Kidney epithelial cell (primary cell): ENCODE results near the gene SASH1. TPM values are rescaled to one million over a fixed set of nuclear protein-coding genes. Genes with fewer than 3 reads are reported as not detected.
A peak's percentile ranks its signal among the peaks of the same experiment; 100 is the strongest.

Source experiments
- DNase-seq: peaks from one replicate; pipeline ENCODE4 v3.0.0-alpha.2; 2010; ENCODE audit warnings: low read depth
- H3K27me3 ChIP-seq: 2 replicates; pipeline ENCODE4 v1.6.0; 2011; ENCODE audit warnings: low read length; ENCODE audit not compliant: control insufficient read depth, insufficient read depth
- H3K36me3 ChIP-seq: 2 replicates; pipeline ENCODE4 v1.5.1; 2011; ENCODE audit warnings: low read length; ENCODE audit not compliant: control insufficient read depth, insufficient read depth
- H3K4me3 ChIP-seq: 2 replicates; pipeline ENCODE4 v1.5.1; 2011; ENCODE audit warnings: low read depth, mild to moderate bottlenecking, control low read depth, low read length
- CTCF ChIP-seq: IDR thresholded peaks from 2 replicates; pipeline ENCODE4 v1.5.1; 2011; ENCODE audit warnings: mild to moderate bottlenecking, moderate library complexity, low read length, control low read depth, inconsistent platforms; ENCODE audit not compliant: insufficient read depth, poor library complexity, severe bottlenecking
- total RNA-seq: library from RNA; depleted of rRNA; stranded (reverse); fragments of >200 nt; gene quantifications from 2 replicates; pipeline ENCODE4 v1.2.3, GENCODE V29; 2015

SASH1 gene
- total RNA-seq, 1 donor from 2014 or later, result 13.8 TPM

GRCh38 chr6:148529010-148529409, 186.4 kb downstream of the SASH1 start:
- Histone ChIP-seq H3K4me3 (no peak overlapping the region), H3K27me3 (no peaks in the 10 kb centered on the region), H3K36me3 (peaks cover 3% of the 10 kb centered on the region)
- no peak for TF ChIP-seq CTCF
- no peak for DNase-seq

DNA sequence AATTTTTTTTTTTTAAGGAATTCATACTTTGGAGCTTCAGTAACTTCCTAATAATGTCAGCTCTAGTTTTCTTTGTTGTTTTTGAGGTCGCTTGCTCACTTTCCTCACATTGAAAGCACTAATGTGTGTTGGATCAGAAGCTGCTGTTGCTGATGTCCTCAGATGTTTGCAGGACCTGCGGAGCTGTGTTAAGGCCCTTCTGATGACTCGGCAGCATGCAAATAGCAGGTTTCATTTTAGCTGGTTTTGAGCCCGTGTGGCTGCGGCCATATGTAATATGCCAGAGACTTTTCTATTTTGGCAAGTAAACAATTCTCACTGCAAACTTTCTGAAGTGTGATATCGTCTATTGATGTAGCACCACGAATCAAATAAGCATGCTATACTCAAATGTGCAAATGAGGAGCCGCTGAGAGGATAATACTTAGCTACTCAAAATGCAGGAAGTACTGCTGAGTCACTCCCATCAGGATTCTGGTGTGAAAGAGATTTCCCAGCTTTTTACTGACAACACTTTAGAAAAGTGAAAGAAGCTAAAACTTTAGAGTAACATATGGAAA, 187.8 kb downstream of the SASH1 start:
- no peaks in the 10 kb centered on the region for H3K27me3 ChIP-seq
- H3K36me3 ChIP-seq, result peaks cover 3% of the 10 kb centered on the region
- no peak for DNase-seq
- TF ChIP-seq CTCF, result no peak
- no peak overlapping the region for H3K4me3 ChIP-seq

DNA sequence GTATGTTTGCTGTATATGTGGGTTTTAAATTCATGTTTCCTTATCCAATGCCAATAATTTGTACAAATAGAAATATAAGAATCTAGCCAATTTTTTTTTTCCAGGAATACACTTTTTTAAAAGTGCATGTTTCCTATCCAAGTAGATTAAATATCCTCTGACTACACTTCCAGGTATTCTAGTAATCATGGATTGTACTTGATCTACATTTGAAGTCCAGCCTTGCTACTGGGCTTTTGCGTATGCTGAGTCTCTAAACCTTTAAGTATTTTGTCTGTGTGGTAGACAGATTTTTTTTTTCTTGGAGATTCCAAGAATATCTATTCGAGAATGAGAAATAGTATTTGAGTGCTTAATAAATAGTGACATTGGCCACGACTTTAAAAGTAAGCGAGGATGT, 188.3 kb downstream of the SASH1 start:
- H3K36me3 ChIP-seq, result peaks cover 3% of the 10 kb centered on the region
- DNase-seq, result no peak
- TF ChIP-seq CTCF, result no peak
- H3K27me3 ChIP-seq, result no peaks in the 10 kb centered on the region
- H3K4me3 ChIP-seq, result no peak overlapping the region

DNA sequence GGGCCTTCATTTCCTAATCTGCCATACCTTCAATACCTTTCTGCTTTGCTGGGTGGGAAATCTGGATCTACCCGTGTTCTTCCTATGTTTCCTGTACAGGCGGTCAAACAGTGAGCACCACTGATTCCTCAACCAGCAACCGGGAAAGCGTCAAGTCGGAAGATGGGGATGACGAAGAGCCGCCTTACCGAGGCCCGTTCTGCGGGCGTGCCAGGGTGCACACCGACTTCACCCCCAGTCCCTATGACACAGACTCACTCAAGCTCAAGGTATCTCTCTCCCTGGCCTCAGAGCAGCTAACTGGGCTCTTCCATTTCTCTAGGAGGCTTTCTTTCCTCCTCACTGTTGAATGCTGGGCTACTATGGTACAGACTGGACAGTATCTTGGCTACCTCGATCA, 190.1 kb downstream of the SASH1 start:
- no peak for TF ChIP-seq CTCF

DNA sequence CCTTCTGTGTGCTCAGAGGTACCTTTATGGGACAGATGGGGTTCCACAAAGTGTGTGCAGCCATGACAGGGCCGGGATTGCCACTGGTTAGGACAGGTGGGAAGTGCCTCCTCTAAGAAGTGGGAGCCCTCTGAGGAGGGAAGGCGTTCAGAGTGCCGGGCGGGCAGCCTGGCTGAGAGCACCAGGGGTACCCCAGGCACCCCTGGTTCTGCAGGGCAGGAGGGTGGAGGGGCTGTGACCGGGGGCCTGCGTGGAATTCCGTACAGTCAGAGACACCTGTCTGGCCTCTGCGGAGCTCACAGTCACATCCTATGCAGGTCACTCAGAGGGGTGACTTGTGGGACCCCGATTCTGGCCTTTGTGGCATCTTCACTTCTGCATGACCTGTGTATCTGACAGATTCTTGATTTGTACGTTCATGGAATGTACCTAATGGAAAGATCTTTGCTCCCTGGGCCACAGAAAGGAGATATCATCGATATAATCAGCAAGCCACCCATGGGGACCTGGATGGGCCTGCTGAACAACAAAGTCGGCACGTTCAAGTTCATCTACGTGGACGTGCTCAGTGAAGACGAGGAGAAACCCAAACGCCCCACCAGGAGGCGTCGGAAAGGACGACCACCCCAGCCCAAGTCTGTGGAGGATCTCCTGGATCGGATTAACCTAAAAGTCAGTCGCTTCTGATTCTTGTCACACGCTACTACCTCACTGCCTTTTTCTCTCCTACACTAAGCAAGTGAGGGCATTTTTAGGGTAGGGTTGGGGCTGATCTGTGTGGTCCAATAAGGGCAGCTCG, 190.9 kb downstream of the SASH1 start:
- peak; percentile 1 for TF ChIP-seq CTCF
- Histone ChIP-seq H3K4me3 (no peak overlapping the region), H3K36me3 (peaks cover 2% of the 10 kb centered on the region), H3K27me3 (no peaks in the 10 kb centered on the region)
- DNase-seq, result no peak

More for the DNA sequence above, 190.1 kb downstream of the SASH1 start:
- Histone ChIP-seq H3K27me3 (no peaks in the 10 kb centered on the region), H3K36me3 (peaks cover 3% of the 10 kb centered on the region), H3K4me3 (no peak overlapping the region)
- no peak for DNase-seq
